ENCODE results near the gene PDCD1. TPM values are rescaled to one million over a fixed set of nuclear protein-coding genes. Genes with fewer than 3 reads are reported as not detected.

Gene PDCD1
- total RNA-seq, 2 donors from 2014 or later: 1.0 to 17.5 TPM

DNA sequence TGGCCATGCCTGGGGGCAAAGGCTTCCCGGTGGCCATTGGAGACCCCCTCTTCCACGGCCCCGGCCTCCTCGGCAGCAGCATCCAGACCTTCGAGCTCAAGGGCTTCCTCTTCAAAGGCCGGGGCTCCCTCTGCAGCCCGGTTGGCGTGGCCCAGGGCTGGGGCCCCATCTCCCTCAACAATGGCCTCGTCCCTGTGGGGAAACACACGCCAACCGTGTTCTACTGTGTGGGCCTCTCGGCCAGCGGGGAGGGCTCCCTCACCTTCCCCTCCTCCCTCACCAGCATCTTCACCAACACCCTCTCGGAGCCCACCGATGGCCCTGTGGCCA, 13.6 kb upstream of the PDCD1 start:
- Histone ChIP-seq H3K4me1 (no peaks in the 10 kb centered on the region), H3K4me3 (no peak overlapping the region), H3K27ac (no peak overlapping the region), H3K27me3 (no peaks in the 10 kb centered on the region), H3K36me3 (no peaks in the 10 kb centered on the region), H3K9me3 (no peaks in the 10 kb centered on the region)
- no peak for DNase-seq (ENCODE audit: low spot score)
- TF ChIP-seq, protein P1, sequence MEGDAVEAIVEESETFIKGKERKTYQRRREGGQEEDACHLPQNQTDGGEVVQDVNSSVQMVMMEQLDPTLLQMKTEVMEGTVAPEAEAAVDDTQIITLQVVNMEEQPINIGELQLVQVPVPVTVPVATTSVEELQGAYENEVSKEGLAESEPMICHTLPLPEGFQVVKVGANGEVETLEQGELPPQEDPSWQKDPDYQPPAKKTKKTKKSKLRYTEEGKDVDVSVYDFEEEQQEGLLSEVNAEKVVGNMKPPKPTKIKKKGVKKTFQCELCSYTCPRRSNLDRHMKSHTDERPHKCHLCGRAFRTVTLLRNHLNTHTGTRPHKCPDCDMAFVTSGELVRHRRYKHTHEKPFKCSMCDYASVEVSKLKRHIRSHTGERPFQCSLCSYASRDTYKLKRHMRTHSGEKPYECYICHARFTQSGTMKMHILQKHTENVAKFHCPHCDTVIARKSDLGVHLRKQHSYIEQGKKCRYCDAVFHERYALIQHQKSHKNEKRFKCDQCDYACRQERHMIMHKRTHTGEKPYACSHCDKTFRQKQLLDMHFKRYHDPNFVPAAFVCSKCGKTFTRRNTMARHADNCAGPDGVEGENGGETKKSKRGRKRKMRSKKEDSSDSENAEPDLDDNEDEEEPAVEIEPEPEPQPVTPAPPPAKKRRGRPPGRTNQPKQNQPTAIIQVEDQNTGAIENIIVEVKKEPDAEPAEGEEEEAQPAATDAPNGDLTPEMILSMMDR (IDR thresholded peaks at IDR 0.05): no peak

DNA sequence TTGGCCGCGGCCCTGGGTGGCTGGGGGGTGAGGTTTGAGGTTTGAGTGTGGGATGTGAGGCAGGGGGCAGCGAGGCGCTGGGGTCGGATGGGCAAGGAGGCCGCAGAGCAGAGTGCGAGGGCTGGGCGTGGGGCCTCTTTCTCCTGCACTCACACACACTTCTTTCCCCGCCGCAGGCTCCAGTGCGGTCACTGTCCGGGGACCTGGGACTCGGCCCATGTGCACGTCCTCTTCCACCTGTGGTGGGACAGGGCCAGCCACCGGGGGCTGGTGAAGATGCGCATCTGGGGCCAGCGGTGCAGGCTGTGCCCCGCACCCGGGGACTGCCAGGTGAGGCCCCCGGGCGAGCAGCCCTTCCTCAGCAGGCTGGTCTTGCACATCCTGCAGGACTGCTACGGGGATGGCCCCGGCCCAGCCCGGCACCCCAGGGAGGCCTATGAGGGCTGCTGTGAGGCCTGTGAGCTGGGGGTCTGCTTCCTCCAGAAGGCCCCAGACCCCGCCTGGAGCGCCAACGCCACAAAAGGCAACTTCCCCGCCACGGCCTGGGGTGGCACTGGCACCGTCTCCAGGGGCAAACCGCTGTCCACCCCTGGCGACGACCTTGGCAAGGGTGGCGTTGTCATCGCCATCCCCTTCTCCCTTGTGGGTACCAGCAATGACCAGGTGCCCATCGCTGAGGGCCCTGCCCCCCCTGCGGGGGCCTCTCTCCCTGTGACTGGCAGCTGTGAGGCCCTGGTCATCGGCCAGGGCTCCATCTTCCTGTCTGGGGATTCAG, 13.0 kb upstream of the PDCD1 start:
- Histone ChIP-seq H3K9me3 (no peaks in the 10 kb centered on the region), H3K27ac (no peak overlapping the region), H3K4me3 (no peak overlapping the region), H3K36me3 (no peaks in the 10 kb centered on the region), H3K27me3 (peaks cover 0 to 4% of the 10 kb centered on the region in 2 donors), H3K4me1 (no peaks in the 10 kb centered on the region)
- TF ChIP-seq, protein P1 (IDR thresholded peaks at IDR 0.05): no peak
- no peak for DNase-seq (ENCODE audit: low spot score)

GRCh38 chr2:241870611-241871537, 12.2 kb upstream of the PDCD1 start:
- Histone ChIP-seq H3K36me3 (no peaks in the 10 kb centered on the region), H3K27me3 (peaks cover 0 to 10% of the 10 kb centered on the region in 2 donors), H3K4me1 (no peaks in the 10 kb centered on the region), H3K4me3 (no peak overlapping the region), H3K9me3 (no peaks in the 10 kb centered on the region), H3K27ac (no peak overlapping the region)
- DNase-seq (ENCODE audit: low spot score): no peak
- TF ChIP-seq, protein P1 (IDR thresholded peaks at IDR 0.05): no peak

DNA sequence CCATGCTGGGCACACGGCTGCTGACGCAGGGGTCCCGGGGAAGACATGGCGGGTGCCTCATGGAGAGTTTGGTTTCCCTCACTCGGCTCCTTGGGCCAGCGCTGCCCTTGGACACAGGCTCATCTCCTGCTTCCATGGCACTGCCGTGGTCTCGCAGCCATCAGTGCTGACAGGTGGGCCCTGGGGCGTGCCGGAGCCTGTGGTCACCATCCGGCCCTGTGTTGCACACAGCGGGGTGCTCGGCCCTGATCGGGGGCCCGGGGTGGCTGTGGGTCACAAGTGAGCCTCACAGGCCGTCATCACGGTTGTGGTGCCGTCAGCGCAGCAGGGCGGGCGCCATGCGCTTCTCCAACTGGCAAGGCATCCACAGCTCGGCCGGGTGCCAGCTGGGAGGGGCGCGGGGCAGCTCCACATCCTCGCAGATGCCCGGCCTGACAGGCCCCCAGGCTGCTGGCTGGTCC, 11.4 kb upstream of the PDCD1 start:
- Histone ChIP-seq H3K9me3 (no peaks in the 10 kb centered on the region), H3K4me3 (no peak overlapping the region), H3K36me3 (no peaks in the 10 kb centered on the region), H3K4me1 (no peaks in the 10 kb centered on the region), H3K27ac (no peak overlapping the region), H3K27me3 (peaks cover 4 to 17% of the 10 kb centered on the region in 2 donors)
- TF ChIP-seq, protein P1 (IDR thresholded peaks at IDR 0.05): no peak
- DNase-seq (ENCODE audit: low spot score): no peak

DNA sequence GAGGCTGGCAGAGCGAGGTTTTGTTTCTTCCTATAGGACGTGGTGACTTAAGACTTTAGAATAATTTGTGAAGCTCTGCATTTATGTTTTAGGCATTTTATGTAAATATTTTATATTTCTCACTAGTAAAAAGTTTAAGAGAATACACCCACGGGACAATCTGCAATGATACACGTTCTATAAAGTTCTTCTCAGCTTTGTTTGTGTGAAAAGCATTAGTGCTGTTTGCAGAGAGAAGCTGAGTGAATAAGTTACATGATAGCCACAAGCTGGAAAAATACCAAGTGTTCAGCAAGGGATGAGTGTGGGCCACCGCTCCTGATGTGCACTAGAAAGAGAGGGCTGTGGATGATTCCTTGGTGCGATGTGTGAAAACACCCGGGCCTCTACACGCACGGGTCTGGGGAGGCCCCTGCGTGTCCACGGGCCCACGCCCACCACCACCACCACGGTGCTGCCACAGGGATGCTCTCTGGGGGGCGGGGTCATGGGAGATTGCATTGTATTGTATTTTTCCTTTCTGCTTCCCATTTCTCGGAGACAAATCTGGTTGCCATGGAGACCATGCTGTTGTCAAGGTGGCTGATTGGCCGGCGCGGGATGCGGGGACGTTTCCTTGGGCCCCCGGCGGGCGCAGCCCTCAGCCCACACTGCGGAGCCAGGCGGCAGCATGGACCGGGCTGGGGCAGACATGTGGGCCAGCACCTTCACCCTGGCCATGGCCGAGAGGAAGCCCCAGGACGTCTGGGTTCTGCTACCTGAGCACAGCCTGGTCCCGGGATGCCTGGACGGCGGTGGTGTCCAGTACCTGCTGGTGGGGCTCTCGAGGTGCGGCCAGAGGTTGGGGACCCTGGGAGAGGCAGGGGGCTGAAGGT, 10.6 kb upstream of the PDCD1 start, which contains the start of gene RTP5:
TSS of gene RTP5 (plus strand) at position 643 of the 875 bp plus-strand sequence. CDS start at position 671, 28 bp downstream.
- TF ChIP-seq, protein P1 (IDR thresholded peaks at IDR 0.05): no peak
- Histone ChIP-seq H3K9me3 (no peaks in the 10 kb centered on the region), H3K27ac (no peak within 1 kb of the TSS), H3K27me3 (peaks cover 6 to 17% of the 10 kb centered on the region in 2 donors), H3K4me1 (no peaks in the 10 kb centered on the region), H3K4me3 (no peak within 1 kb of the TSS), H3K36me3 (no peaks in the 10 kb centered on the region)
- no peak for DNase-seq (ENCODE audit: low spot score)

Data from right atrium auricular region (tissue), 2 donors.